Ovary (tissue), 3 donors: ENCODE measurements around the gene TESK2.

Experiments used
- EP300 ChIP-seq: sonication (generic); formaldehyde crosslinking; IDR thresholded peaks from one replicate; pipeline ENCODE4 v1.6.1; 2017; ENCODE audit warnings: antibody characterized with exemption
- TF ChIP-seq, protein P1 (sequence below), 3 donors: fragments of 450-650 bp in 2 of 3; fragments of 200-600 bp in 1 of 3; IDR thresholded peaks; one replicate each; pipeline versions ENCODE4 v1.5.1 to v1.8.0; 2016 to 2022; ENCODE audit warnings: antibody characterized with exemption in 3 of 3, mild to moderate bottlenecking in 1 of 3
- donor health status: DM: no; HTN: no; CAD: no.

DNA sequence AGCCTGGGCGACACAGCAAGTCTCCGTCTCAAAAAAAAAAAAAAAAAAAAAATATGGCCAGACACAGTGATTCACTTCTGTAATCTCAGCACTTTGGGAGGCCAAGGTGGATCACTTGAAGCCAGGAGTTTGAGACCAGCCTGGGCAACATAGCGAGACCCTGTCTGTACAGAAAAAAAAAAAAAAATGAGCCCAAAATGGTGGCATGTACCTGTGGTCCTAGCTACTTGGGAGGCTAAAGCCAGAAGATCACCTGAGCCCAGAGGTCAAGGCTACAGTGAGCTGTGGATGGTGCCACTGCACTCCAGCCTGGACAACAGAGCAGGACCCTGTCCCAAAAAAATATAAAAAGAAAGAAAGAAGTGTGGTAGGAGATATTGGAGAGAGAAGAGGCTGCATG lies 1.7 kb upstream of the TESK2 start:
- TF ChIP-seq, protein P1, sequence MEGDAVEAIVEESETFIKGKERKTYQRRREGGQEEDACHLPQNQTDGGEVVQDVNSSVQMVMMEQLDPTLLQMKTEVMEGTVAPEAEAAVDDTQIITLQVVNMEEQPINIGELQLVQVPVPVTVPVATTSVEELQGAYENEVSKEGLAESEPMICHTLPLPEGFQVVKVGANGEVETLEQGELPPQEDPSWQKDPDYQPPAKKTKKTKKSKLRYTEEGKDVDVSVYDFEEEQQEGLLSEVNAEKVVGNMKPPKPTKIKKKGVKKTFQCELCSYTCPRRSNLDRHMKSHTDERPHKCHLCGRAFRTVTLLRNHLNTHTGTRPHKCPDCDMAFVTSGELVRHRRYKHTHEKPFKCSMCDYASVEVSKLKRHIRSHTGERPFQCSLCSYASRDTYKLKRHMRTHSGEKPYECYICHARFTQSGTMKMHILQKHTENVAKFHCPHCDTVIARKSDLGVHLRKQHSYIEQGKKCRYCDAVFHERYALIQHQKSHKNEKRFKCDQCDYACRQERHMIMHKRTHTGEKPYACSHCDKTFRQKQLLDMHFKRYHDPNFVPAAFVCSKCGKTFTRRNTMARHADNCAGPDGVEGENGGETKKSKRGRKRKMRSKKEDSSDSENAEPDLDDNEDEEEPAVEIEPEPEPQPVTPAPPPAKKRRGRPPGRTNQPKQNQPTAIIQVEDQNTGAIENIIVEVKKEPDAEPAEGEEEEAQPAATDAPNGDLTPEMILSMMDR (IDR thresholded peaks at IDR 0.05), result no peak
- no peak for TF ChIP-seq EP300
